BJ (cell line): ENCODE results near the gene CCDC142. TPM values are rescaled to one million over a fixed set of nuclear protein-coding genes. Genes with fewer than 3 reads are reported as not detected.

ENCODE experiments used
- CTCF ChIA-PET: fragments of 350-600 bp; formaldehyde crosslinking; extraction: SDS; loops from one replicate; lab custom pipeline; 2021; ENCODE audit warnings: antibody characterized with exemption, inconsistent platforms; lab: Yijun Ruan, JAX
- POLR2A ChIA-PET: fragments of 300-600 bp; sonication (Branson Sonifier 250); formaldehyde crosslinking; extraction: SDS; loops from one replicate; lab custom pipeline; 2021; ENCODE audit warnings: antibody characterized with exemption; lab: Charles Lee
- DNase-seq: peaks from one replicate; pipeline ENCODE4 v3.0.0-alpha.2; 2011; ENCODE audit warnings: low read depth
- H3K27me3 ChIP-seq: 2 replicates; pipeline ENCODE4 v1.6.0; 2011; ENCODE audit warnings: low read length; ENCODE audit not compliant: control insufficient read depth, insufficient read depth
- H3K36me3 ChIP-seq: 2 replicates; pipeline ENCODE4 v1.5.1; 2011; ENCODE audit warnings: low read length; ENCODE audit not compliant: control insufficient read depth, insufficient read depth
- H3K4me3 ChIP-seq: 2 replicates; pipeline ENCODE4 v1.5.1; 2011; ENCODE audit warnings: low read depth, mild to moderate bottlenecking, control low read depth, low read length
- polyA plus RNA-seq: library from polyadenylated mRNA; depleted of rRNA; stranded (reverse); fragments of >200 nt; gene quantifications from 2 replicates; pipeline ENCODE4 v1.2.3, GENCODE V29; 2011
- TF ChIP-seq, protein P1 (sequence below): IDR thresholded peaks from 2 replicates; pipeline ENCODE4 v1.5.1; 2011; ENCODE audit warnings: low read depth, mild to moderate bottlenecking, control low read depth, inconsistent platforms, low read length, moderate library complexity; ENCODE audit not compliant: insufficient read depth

The CCDC142 gene
- polyA plus RNA-seq, 1 experiment = 6.2 TPM

DNA sequence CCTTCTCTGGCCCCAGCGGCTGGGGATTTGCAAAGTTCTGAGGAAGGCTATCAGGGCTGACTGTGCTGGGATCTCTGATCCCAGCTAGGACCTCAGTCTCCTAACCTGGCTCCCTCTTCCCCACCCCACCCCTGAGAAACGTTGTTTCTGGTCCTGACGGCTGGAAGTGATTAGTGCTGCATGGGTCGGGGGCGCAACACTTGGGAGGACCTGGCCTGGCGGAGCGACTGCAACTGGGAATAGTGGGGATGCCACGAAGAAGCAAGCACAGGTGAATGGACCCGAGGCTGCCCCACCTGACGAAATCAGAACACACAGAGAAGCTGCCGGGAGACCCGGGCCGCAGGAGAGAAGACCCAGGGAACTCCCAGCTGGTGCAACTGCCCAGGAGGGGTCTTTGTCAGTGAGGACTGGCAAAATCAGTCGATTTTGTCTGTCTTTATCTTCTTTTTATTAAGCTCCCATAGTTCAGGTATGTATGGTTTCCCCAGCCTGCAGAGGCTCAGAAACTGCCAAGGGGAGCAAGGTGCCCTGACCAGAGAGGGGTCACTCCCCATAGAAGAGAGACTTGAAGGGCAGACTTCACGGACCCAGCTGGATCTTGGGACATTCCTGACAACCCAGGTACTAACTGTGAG is 17.3 kb upstream of the CCDC142 start:
- H3K27me3 ChIP-seq = peaks cover 11% of the 10 kb centered on the region
- ChIA-PET POLR2A (no interaction called here), CTCF (interaction anchor here (0.7 to 2.9 kb wide), 3 partner anchors 11 to 87 kb away, joined by 3 to 13 read pairs (median 3); partner anchors contain the start of genes CCDC142 and TTC31)
- peaks cover 2% of the 10 kb centered on the region for H3K36me3 ChIP-seq
- no peak overlapping the region for H3K4me3 ChIP-seq
- no peak for DNase-seq
- TF ChIP-seq, protein P1, sequence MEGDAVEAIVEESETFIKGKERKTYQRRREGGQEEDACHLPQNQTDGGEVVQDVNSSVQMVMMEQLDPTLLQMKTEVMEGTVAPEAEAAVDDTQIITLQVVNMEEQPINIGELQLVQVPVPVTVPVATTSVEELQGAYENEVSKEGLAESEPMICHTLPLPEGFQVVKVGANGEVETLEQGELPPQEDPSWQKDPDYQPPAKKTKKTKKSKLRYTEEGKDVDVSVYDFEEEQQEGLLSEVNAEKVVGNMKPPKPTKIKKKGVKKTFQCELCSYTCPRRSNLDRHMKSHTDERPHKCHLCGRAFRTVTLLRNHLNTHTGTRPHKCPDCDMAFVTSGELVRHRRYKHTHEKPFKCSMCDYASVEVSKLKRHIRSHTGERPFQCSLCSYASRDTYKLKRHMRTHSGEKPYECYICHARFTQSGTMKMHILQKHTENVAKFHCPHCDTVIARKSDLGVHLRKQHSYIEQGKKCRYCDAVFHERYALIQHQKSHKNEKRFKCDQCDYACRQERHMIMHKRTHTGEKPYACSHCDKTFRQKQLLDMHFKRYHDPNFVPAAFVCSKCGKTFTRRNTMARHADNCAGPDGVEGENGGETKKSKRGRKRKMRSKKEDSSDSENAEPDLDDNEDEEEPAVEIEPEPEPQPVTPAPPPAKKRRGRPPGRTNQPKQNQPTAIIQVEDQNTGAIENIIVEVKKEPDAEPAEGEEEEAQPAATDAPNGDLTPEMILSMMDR = no peak

DNA sequence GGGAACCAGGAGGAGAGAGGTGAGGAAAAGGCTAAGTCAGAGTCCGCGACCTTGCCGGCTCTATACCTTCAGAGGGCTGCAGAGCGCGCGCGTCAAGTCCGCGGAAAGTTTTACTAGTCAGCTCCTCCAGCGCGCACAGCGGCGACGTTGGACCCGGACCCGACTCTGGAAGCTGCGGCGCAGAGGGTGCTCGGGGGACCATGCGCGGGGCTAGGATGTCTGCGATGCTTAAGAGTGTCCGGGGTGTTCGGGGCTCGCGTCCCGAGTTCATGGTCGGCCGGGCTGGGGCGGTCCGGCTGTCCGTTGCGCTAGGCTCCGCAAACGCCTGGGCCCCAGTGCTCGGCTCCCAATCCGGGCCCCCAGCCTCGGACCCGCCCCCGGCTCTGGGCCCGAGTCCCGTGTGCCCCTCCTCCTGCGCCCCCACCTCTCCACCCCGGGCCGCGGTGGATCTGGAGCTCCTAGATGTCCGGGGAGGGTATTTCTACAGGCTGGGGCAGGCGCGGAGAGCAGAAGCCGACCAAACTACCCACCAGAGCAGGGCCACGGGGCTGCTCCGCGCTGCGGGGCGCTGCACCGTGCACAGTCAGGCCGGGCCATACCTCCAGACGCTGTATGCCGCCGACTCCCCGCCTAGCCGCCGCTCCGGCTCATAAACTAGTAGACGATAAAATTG is 16.6 kb upstream of the CCDC142 start, which contains the start of gene LBX2:
Gene LBX2, minus strand, starts transcription at position 337 of the 673 bp plus-strand sequence. Its CDS starts 66 bp downstream, at position 271.
- TF ChIP-seq, protein P1 = no peak
- POLR2A ChIA-PET = no interaction called here
- no peaks in the 10 kb centered on the region for H3K36me3 ChIP-seq
- CTCF ChIA-PET = interaction anchor here (1.1 to 2.9 kb wide), 2 partner anchors 16 to 60 kb away, joined by 4 to 13 read pairs; partner anchors contain the start of genes CCDC142 and TTC31
- no peak for DNase-seq
- peak within 1 kb of the TSS; percentile 35 for H3K4me3 ChIP-seq
- peaks cover 11% of the 10 kb centered on the region for H3K27me3 ChIP-seq

DNA sequence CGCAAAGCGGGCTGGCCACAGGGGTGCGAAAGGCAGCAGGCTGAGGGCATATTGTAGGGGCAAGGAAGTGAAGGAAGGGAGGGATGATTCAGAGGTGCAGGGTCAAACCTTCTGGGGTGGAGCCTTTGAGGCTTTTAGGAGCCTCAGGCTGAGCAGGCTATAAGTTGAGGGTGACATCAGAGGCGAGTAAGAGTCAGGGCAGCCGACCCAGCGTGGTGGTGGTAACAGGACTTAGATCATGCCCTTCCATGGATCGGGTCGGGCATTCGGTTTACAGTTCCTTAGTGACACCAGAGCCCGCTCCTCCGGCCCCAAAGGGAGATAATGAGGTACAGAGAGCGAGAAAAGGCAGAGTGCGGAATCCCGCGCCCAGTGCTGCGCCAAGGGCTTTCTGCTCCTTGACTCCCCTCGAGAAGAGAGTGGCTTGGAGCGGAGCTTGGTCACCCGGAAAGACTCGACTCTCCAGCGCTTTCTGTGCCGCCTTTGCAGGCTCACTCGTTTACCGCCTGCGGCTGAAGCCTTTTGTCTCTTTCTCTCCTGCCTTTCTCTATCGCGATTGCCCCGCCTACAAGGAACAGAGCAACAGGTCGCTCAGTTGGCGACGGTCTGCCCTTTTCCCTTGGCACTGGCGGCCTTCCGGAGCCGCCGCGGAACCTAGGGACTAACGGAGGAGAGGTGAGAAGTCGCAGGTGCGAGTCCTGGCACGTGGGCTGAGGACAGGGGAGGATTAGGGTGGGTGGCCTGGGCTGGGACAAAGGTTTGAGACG is 15.9 kb upstream of the CCDC142 start:
- ChIA-PET POLR2A (no interaction called here), CTCF (interaction anchor here (1.1 to 2.9 kb wide), 2 partner anchors 16 to 59 kb away, joined by 4 to 13 read pairs; partner anchors contain the start of genes CCDC142 and TTC31)
- no peak for DNase-seq
- peak overlapping the region; percentile 35 for H3K4me3 ChIP-seq
- H3K27me3 ChIP-seq = peaks cover 11% of the 10 kb centered on the region
- TF ChIP-seq, protein P1 = no peak
- peaks cover under 1% of the 10 kb centered on the region; the same call in 1 of the 2 replicates for H3K36me3 ChIP-seq

DNA sequence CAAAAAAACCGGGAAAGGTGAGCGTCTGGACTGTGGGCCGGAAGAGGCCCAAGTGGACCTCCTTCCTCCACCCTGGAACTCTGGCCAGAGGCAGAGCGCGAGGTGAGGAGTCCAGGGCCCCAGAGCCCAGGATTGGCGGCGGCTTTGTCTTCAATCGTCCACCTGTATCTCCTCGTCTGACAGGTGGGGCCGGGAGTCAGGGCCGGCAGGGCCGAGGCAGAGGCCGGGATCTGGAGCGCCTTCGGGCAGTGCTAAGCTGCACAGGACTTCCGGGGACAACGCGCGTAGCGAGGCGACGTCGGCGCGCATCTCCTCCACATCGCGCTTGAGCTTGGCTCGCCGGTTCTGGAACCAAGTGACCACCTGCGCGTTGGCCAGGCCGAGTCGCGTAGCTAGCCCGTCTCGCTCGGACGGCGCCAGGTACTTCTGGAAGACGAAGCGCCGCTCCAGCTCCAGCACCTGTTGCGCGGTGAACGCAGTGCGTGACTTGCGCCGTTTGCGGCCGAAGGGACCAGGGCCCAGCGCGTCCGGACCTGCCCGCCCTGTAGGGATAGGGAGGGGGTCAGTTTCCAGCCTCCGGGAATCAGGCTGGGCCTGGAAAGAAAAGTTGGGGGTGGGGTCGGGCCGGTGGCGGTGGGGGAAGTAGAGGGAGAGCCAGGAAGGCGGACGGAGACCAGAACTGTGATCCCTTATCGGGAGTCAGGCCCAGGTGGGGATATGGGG is 15.1 kb upstream of the CCDC142 start:
- Histone ChIP-seq H3K4me3 (no peak overlapping the region), H3K36me3 (peaks cover 5% of the 10 kb centered on the region), H3K27me3 (peaks cover 11% of the 10 kb centered on the region)
- DNase-seq = no peak
- TF ChIP-seq, protein P1 = no peak
- CTCF ChIA-PET = interaction anchor here (1.1 kb wide), 1 partner anchor 58 kb away, joined by 4 read pairs; no protein-coding TSS in a partner anchor
- POLR2A ChIA-PET = no interaction called here
